ENCODE measurements around the gene MAP7D2. TPM values are rescaled to one million over a fixed set of nuclear protein-coding genes. Genes with fewer than 3 reads are reported as not detected.
A peak's percentile ranks its signal among the peaks of the same experiment; 100 is the strongest.

MAP7D2 gene
- total RNA-seq, 1 experiment from 2014 or later, result 0.91 TPM

DNA sequence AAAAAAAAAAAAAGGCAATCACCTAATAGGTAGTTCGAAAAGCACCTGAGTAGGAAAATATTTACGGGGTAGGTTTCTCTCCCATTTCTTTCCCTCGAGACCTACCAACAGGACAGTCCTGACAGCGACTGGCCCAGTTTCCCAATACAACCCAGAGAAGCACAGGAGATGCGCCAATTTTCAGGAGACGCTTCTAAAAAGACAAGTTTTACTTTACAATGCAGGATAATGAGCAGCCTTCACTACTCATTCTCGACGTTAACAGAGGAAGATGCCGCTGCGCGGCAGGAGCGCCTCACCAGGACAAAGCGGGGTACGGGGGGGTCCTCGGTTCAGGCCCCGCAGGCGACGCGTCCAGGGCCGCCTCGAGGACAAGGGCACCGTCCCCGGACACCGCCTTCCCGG, 126.6 kb downstream of the MAP7D2 start:
- ATAC-seq, result peak; percentile 4
- Histone ChIP-seq H3K36me3 (ENCODE audit: low read depth, low read length) (no peaks in the 10 kb centered on the region), H3K27me3 (ENCODE audit: low read length) (no peaks in the 10 kb centered on the region), H2AFZ (ENCODE audit: low read length) (peak overlapping the region; percentile 71), H4K20me1 (ENCODE audit: low read length) (no peaks in the 10 kb centered on the region), H3K4me1 (ENCODE audit: insufficient read depth, low read length) (no peaks in the 10 kb centered on the region), H3K9me3 (ENCODE audit: low read length) (no peaks in the 10 kb centered on the region), H3K79me2 (ENCODE audit: low read length) (peaks cover 40% of the 10 kb centered on the region), H3K9me2 (replicated peaks; ENCODE audit: low read length) (no peaks in the 10 kb centered on the region), H3K27ac (ENCODE audit: low read length) (no peak overlapping the region), H3F3A (ENCODE audit: low read length, unreplicated experiment) (no peaks in the 10 kb centered on the region), H3K4me3 (ENCODE audit: low read length) (peak overlapping the region; percentile 79), H3K9ac (ENCODE audit: low read length) (peak overlapping the region; percentile 62), H3K4me2 (ENCODE audit: low read length) (peak overlapping the region; percentile 89)
- peak; percentile 2 for DNase-seq
- BruUV-seq (replicated peaks), result no TSS peak
- intact Hi-C loops (cut with micrococcal nuclease), result loop anchor here (2.0 kb wide), 1 partner anchor 67 kb away; no protein-coding TSS in a partner anchor
- POLR2A ChIA-PET (ENCODE audit: unreplicated experiment), result no interaction called here
- TF ChIP-seq EZH2phosphoT487 (IDR thresholded peaks at IDR 0.05; ENCODE audit: borderline replicate concordance, low read length), result no peak
- TF ChIP-seq, protein P1, sequence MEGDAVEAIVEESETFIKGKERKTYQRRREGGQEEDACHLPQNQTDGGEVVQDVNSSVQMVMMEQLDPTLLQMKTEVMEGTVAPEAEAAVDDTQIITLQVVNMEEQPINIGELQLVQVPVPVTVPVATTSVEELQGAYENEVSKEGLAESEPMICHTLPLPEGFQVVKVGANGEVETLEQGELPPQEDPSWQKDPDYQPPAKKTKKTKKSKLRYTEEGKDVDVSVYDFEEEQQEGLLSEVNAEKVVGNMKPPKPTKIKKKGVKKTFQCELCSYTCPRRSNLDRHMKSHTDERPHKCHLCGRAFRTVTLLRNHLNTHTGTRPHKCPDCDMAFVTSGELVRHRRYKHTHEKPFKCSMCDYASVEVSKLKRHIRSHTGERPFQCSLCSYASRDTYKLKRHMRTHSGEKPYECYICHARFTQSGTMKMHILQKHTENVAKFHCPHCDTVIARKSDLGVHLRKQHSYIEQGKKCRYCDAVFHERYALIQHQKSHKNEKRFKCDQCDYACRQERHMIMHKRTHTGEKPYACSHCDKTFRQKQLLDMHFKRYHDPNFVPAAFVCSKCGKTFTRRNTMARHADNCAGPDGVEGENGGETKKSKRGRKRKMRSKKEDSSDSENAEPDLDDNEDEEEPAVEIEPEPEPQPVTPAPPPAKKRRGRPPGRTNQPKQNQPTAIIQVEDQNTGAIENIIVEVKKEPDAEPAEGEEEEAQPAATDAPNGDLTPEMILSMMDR (conservative IDR thresholded peaks at IDR 0.05; ENCODE audit: low read depth, low read length), result no peak
- CTCF ChIA-PET, result no interaction called here

DNA sequence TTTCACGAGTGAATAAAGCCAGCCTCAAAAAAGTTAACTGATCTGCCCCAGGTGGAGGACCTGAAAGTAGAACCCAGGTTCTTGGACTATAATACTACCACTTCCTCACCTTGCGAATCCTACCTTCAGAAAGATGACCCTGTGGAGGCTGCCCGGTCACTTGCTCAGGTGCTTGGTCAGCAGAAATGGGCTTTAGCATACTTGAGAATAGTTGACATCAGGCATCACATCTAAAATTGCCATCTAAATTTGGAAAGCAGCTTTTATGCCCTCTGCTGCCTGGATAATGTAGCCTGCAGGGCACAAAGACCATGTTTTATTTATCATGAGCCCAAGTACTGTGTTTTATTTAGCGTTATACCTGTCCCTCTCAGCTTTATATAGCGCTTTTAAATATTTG, 128.9 kb downstream of the MAP7D2 start:
- no peak overlapping the region for H2AFZ ChIP-seq (ENCODE audit: low read length)
- ChIA-PET CTCF (no interaction called here), POLR2A (ENCODE audit: unreplicated experiment) (no interaction called here)
- H3K9me3 ChIP-seq (ENCODE audit: low read length), result no peaks in the 10 kb centered on the region
- no peak overlapping the region for H3K27ac ChIP-seq (ENCODE audit: low read length)
- H3K79me2 ChIP-seq (ENCODE audit: low read length), result peaks cover 40% of the 10 kb centered on the region
- DNase-seq (no peak), ATAC-seq (no peak)
- no peaks in the 10 kb centered on the region for H3K36me3 ChIP-seq (ENCODE audit: low read depth, low read length)
- H3K4me1 ChIP-seq (ENCODE audit: insufficient read depth, low read length), result no peaks in the 10 kb centered on the region
- H3F3A ChIP-seq (ENCODE audit: low read length, unreplicated experiment), result no peaks in the 10 kb centered on the region
- H3K9ac ChIP-seq (ENCODE audit: low read length), result no peak overlapping the region
- H4K20me1 ChIP-seq (ENCODE audit: low read length), result no peaks in the 10 kb centered on the region
- H3K27me3 ChIP-seq (ENCODE audit: low read length), result no peaks in the 10 kb centered on the region
- intact Hi-C loops (cut with micrococcal nuclease), result no loop called here
- H3K4me2 ChIP-seq (ENCODE audit: low read length), result no peak overlapping the region
- no peaks in the 10 kb centered on the region for H3K9me2 ChIP-seq (replicated peaks; ENCODE audit: low read length)
- H3K4me3 ChIP-seq (ENCODE audit: low read length), result no peak overlapping the region
- no TSS peak for BruUV-seq (replicated peaks)
- TF ChIP-seq EZH2phosphoT487 (IDR thresholded peaks at IDR 0.05; ENCODE audit: borderline replicate concordance, low read length), result no peak
- TF ChIP-seq, protein P1 (conservative IDR thresholded peaks at IDR 0.05; ENCODE audit: low read depth, low read length), result no peak
- no peak for TF ChIP-seq EZH2 (IDR thresholded peaks at IDR 0.05; ENCODE audit: low read length, unreplicated experiment)

DNA sequence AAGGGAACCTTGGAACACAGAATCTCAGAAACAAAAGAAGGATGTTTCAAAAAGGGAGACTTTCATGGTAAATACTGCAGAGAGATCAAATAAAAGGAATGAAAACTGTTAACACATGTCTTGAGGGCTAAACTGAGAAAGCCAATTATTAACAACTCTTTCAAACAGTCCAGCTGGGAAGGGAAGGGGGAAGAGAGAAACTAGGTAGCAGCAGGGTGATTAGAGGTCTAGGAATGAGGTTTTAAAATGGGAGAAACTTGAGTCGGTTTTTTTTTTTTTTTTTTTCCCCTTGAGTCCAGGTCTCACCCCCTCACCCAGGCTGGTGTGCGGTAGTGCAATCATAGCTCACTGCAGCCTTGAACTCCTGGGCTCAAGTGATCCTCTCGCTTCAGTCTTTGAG, 130.2 kb downstream of the MAP7D2 start:
- Histone ChIP-seq H3F3A (ENCODE audit: low read length, unreplicated experiment) (no peaks in the 10 kb centered on the region), H3K9me2 (replicated peaks; ENCODE audit: low read length) (no peaks in the 10 kb centered on the region), H3K4me1 (ENCODE audit: insufficient read depth, low read length) (no peaks in the 10 kb centered on the region), H3K4me2 (ENCODE audit: low read length) (no peak overlapping the region), H3K9ac (ENCODE audit: low read length) (no peak overlapping the region), H4K20me1 (ENCODE audit: low read length) (no peaks in the 10 kb centered on the region), H3K27me3 (ENCODE audit: low read length) (no peaks in the 10 kb centered on the region), H2AFZ (ENCODE audit: low read length) (no peak overlapping the region), H3K79me2 (ENCODE audit: low read length) (peaks cover 52% of the 10 kb centered on the region), H3K36me3 (ENCODE audit: low read depth, low read length) (no peaks in the 10 kb centered on the region), H3K9me3 (ENCODE audit: low read length) (no peaks in the 10 kb centered on the region), H3K27ac (ENCODE audit: low read length) (no peak overlapping the region), H3K4me3 (ENCODE audit: low read length) (no peak overlapping the region)
- no TSS peak for BruUV-seq (replicated peaks)
- no peak for ATAC-seq
- ChIA-PET POLR2A (ENCODE audit: unreplicated experiment) (no interaction called here), CTCF (no interaction called here)
- intact Hi-C loops (cut with micrococcal nuclease), result no loop called here
- DNase-seq, result no peak
- TF ChIP-seq, protein P1 (conservative IDR thresholded peaks at IDR 0.05; ENCODE audit: low read depth, low read length), result no peak
- TF ChIP-seq EZH2phosphoT487 (IDR thresholded peaks at IDR 0.05; ENCODE audit: borderline replicate concordance, low read length) (no peak), EZH2 (IDR thresholded peaks at IDR 0.05; ENCODE audit: low read length, unreplicated experiment) (no peak)
